ENCODE results near the gene MESD. TPM values are rescaled to one million over a fixed set of nuclear protein-coding genes. Genes with fewer than 3 reads are reported as not detected.

MESD gene
- total RNA-seq, 1 donor from 2014 or later, result 13.5 TPM

DNA sequence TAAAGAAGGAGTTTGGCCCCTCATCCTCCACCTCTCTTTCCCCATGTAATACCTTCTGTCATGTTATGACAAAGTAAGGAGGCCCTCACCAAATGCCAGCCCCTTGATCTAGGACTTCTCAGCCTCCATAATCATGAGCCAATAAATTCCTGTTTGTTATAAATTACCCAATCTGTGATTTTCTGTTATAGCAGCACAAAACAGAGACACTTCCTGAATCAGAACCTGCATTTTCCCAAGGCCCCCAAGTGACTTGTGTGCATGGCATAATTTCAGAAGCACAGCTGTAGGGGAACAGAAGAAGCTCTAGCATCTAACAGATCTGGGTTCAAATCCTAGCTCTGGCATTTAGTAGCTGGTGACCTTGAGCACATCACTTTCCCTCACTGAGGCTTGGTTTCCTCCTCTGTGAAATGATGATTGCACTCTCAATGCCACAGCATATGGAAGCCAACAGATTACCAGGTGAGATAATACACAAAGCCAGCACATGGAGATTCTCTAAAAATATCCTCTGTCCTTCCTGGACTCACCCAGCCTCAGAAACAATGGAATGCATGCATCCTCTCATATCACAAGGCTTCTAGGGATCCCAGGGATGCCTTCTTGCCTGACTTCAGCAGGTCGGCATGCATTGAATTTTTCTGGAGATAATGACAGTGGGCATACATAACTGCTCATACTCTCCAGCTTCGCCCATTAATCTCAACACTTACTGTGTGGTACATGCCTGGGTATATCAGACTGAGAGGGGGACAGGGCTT is 37.4 kb upstream of the MESD start:
- DNase-seq, result no peak
- Histone ChIP-seq H3K27ac (replicated peaks) (peak overlapping the region; percentile 79), H3K27me3 (ENCODE audit: low read depth) (no peaks in the 10 kb centered on the region), H3K4me3 (no peak overlapping the region), H3K36me3 (no peaks in the 10 kb centered on the region), H3K4me1 (peaks cover 73% of the 10 kb centered on the region), H3K9me3 (replicated peaks) (no peaks in the 10 kb centered on the region)
- intact Hi-C loops (cut with micrococcal nuclease), result no loop called here
- TF ChIP-seq, protein P1, sequence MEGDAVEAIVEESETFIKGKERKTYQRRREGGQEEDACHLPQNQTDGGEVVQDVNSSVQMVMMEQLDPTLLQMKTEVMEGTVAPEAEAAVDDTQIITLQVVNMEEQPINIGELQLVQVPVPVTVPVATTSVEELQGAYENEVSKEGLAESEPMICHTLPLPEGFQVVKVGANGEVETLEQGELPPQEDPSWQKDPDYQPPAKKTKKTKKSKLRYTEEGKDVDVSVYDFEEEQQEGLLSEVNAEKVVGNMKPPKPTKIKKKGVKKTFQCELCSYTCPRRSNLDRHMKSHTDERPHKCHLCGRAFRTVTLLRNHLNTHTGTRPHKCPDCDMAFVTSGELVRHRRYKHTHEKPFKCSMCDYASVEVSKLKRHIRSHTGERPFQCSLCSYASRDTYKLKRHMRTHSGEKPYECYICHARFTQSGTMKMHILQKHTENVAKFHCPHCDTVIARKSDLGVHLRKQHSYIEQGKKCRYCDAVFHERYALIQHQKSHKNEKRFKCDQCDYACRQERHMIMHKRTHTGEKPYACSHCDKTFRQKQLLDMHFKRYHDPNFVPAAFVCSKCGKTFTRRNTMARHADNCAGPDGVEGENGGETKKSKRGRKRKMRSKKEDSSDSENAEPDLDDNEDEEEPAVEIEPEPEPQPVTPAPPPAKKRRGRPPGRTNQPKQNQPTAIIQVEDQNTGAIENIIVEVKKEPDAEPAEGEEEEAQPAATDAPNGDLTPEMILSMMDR (IDR thresholded peaks at IDR 0.05; ENCODE audit: borderline replicate concordance), result no peak

DNA sequence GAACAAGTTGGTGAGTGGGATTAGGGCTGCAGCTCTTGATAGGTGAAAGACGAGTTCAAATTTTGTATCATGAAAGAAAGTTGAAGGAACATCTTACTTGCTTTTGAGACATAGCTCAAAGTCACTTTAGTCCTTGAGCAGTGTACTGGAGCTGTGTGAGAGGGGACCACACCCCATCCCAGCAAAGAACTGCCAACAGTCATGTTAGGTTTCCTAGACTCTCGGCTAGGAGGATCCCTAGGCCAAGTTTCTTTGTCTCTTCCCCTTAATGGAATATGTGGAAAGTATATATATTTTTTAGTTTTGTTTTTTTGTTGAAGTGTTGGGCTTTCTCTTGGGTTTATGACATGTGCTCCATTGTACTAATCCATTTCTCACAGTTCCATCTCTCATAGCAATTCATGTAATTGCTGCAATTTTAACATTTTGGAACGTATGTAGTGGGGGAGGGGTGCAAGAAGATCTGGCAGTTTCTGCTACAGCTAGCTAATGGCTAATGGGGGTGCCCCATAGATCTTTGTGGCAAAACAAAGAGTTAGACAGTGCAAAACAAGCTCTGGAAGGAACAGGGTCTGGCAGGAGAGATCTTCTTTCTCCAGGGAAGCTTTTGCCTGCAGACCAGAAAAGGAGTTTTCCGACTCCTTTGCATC is 36.2 kb upstream of the MESD start:
- TF ChIP-seq, protein P1 (IDR thresholded peaks at IDR 0.05; ENCODE audit: borderline replicate concordance), result no peak
- Histone ChIP-seq H3K4me3 (no peak overlapping the region), H3K36me3 (no peaks in the 10 kb centered on the region), H3K4me1 (peaks cover 70% of the 10 kb centered on the region), H3K27ac (replicated peaks) (peak overlapping the region; percentile 79), H3K27me3 (ENCODE audit: low read depth) (no peaks in the 10 kb centered on the region), H3K9me3 (replicated peaks) (no peaks in the 10 kb centered on the region)
- DNase-seq, result no peak
- intact Hi-C loops (cut with micrococcal nuclease), result no loop called here

DNA sequence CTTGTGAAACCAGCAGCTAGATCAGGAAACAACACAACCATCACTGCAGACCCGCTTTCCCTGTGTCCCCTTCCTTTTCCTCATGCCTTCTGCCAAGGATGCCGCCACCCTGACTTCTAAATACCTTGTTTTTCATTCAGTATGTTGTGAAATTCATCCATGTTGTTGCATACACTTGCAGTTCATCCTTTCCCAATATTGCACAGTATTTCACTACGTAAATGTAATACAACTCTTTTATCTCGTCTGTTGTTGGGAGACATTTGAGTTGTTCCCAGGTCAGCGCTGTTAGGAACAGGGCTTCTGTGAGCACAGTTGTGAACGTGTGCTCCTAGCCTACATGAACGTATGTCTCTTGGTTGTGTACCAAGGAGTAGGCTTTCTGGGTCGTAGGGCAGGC is 35.3 kb upstream of the MESD start:
- intact Hi-C loops (cut with micrococcal nuclease), result no loop called here
- Histone ChIP-seq H3K9me3 (replicated peaks) (no peaks in the 10 kb centered on the region), H3K27me3 (ENCODE audit: low read depth) (no peaks in the 10 kb centered on the region), H3K36me3 (no peaks in the 10 kb centered on the region), H3K4me3 (no peak overlapping the region), H3K4me1 (peaks cover 62% of the 10 kb centered on the region), H3K27ac (replicated peaks) (peak overlapping the region; percentile 79)
- TF ChIP-seq, protein P1 (IDR thresholded peaks at IDR 0.05; ENCODE audit: borderline replicate concordance), result no peak
- DNase-seq, result no peak

DNA sequence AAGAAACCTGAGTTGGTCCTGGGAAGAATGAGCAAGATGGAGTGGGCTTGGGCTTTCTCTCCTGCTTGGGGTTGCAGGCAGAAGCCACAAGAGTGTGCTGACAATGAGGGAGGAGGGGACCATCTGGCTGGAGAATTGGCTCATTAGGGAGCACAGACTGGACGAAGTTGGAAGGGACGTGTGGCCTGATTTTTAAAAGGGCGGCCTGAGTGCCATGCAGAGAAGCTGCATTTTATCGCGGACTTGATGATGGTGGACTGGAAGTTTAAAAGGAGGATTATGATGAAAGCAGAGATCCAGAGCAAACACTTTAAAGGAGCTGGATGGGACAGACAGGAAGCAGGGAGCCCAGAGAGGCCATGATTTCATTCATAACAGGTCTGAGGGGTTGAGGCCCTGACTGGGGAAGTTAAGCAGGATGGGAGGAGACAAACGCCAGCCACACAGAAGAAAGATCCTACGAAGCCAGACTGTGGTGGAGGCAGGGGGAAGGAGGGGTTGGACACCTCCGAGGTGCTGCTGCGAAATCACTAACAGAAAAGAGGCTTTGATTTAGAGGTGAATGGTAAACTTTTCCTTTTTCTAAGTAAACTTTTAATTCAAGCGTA is 34.8 kb upstream of the MESD start:
- H3K27me3 ChIP-seq (ENCODE audit: low read depth), result no peaks in the 10 kb centered on the region
- DNase-seq, result no peak
- intact Hi-C loops (cut with micrococcal nuclease), result no loop called here
- H3K36me3 ChIP-seq, result no peaks in the 10 kb centered on the region
- TF ChIP-seq, protein P1 (IDR thresholded peaks at IDR 0.05; ENCODE audit: borderline replicate concordance), result no peak
- H3K4me3 ChIP-seq, result no peak overlapping the region
- H3K27ac ChIP-seq (replicated peaks), result peak overlapping the region; percentile 79
- peaks cover 58% of the 10 kb centered on the region for H3K4me1 ChIP-seq
- no peaks in the 10 kb centered on the region for H3K9me3 ChIP-seq (replicated peaks)

DNA sequence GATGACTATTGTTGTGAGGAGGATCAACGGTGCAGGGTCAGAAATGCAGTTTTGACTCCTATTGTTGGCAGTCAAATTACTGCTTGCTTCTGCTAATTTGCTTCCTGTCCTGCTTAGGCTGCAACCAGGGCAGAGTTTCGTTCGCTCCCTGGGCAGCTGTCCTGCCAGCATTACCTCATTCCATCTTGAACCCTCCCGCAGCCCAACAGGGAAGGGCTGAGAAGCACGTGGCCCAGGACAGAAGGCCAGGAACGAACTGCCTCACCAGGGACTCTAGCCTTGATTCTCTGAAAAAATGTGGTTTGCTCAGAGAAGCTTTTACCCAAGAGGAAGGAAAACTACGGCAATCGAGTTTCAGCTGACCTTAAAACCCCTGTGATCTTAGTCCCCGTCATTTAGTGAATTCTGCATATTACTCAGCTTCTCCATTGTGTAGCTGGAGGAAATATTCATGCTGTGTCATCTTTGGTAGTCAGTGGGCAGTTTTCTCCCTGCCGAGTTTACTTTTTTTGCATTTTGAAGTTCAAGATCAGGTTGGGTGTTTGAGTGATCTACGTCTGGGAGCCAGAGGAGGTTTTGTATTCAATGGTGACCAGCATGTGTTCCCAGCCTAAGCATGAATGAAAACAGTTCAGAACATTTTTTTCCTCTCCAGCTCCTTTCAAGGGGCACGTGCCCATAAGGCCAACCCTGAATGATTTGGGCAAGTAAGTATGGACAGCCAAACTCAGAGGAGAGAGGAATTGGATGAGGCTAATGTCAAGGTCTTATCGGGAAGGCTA is 34.1 kb upstream of the MESD start:
- Histone ChIP-seq H3K27me3 (ENCODE audit: low read depth) (no peaks in the 10 kb centered on the region), H3K4me3 (peak overlapping the region; percentile 10), H3K9me3 (replicated peaks) (no peaks in the 10 kb centered on the region), H3K4me1 (peaks cover 51% of the 10 kb centered on the region), H3K36me3 (no peaks in the 10 kb centered on the region), H3K27ac (replicated peaks) (peak overlapping the region; percentile 79)
- intact Hi-C loops (cut with micrococcal nuclease), result no loop called here
- TF ChIP-seq, protein P1 (IDR thresholded peaks at IDR 0.05; ENCODE audit: borderline replicate concordance), result no peak
- DNase-seq, result peak; percentile 79
